ENCODE measurements around the gene EFCAB10.

Gene EFCAB10

GRCh38 chr7:105611856-105612775 is 30.8 kb upstream of the EFCAB10 start:
- H2AFZ ChIP-seq (ENCODE audit: low read length) = no peak overlapping the region
- no peak overlapping the region for H3K9ac ChIP-seq (ENCODE audit: low read depth, low read length, poor library complexity, severe bottlenecking)
- H3K9me3 ChIP-seq (ENCODE audit: insufficient read depth, low read depth, low read length) = no peaks in the 10 kb centered on the region
- no peaks in the 10 kb centered on the region for H3F3A ChIP-seq (ENCODE audit: low read depth)
- no peaks in the 10 kb centered on the region for H3K9me2 ChIP-seq (replicated peaks; ENCODE audit: low read depth, low read length)
- TF ChIP-seq CTCF (conservative IDR thresholded peaks at IDR 0.05; ENCODE audit: low read length) (no peak), EZH2phosphoT487 (IDR thresholded peaks at IDR 0.05; ENCODE audit: borderline replicate concordance) (no peak)
- no peaks in the 10 kb centered on the region for H3K27me3 ChIP-seq (ENCODE audit: insufficient read depth, low read length, poor library complexity, severe bottlenecking)
- H3K36me3 ChIP-seq (ENCODE audit: insufficient read depth, low read length) = no peaks in the 10 kb centered on the region
- no peaks in the 10 kb centered on the region for H4K20me1 ChIP-seq (ENCODE audit: insufficient read depth, low read length, poor library complexity, severe bottlenecking)
- no peaks in the 10 kb centered on the region for H3K79me2 ChIP-seq (ENCODE audit: insufficient read depth, low read length)
- H3K4me2 ChIP-seq (ENCODE audit: low read depth, low read length, poor library complexity, severe bottlenecking) = no peak overlapping the region
- H3K4me3 ChIP-seq (ENCODE audit: low read length, poor library complexity, severe bottlenecking) = no peak overlapping the region
- H3K4me1 ChIP-seq (ENCODE audit: insufficient read depth, low read length, poor library complexity, severe bottlenecking) = no peaks in the 10 kb centered on the region

- no peak overlapping the region for H3K4me3 ChIP-seq (ENCODE audit: low read length, poor library complexity, severe bottlenecking)
These were observed 29.1 kb upstream of the EFCAB10 start for GRCh38 chr7:105610165-105610930.

More at GRCh38 chr7:105610165-105610930, 29.1 kb upstream of the EFCAB10 start:
- no peaks in the 10 kb centered on the region for H3F3A ChIP-seq (ENCODE audit: low read depth)
- H3K9ac ChIP-seq (ENCODE audit: low read depth, low read length, poor library complexity, severe bottlenecking) = no peak overlapping the region
- no peak overlapping the region for H3K4me2 ChIP-seq (ENCODE audit: low read depth, low read length, poor library complexity, severe bottlenecking)
- H3K27me3 ChIP-seq (ENCODE audit: insufficient read depth, low read length, poor library complexity, severe bottlenecking) = no peaks in the 10 kb centered on the region
- H3K9me3 ChIP-seq (ENCODE audit: insufficient read depth, low read depth, low read length) = no peaks in the 10 kb centered on the region
- no peaks in the 10 kb centered on the region for H3K79me2 ChIP-seq (ENCODE audit: insufficient read depth, low read length)
- H3K36me3 ChIP-seq (ENCODE audit: insufficient read depth, low read length) = no peaks in the 10 kb centered on the region
- no peaks in the 10 kb centered on the region for H3K9me2 ChIP-seq (replicated peaks; ENCODE audit: low read depth, low read length)
- no peaks in the 10 kb centered on the region for H4K20me1 ChIP-seq (ENCODE audit: insufficient read depth, low read length, poor library complexity, severe bottlenecking)
- no peak overlapping the region for H2AFZ ChIP-seq (ENCODE audit: low read length)
- no peaks in the 10 kb centered on the region for H3K4me1 ChIP-seq (ENCODE audit: insufficient read depth, low read length, poor library complexity, severe bottlenecking)
- TF ChIP-seq EZH2phosphoT487 (IDR thresholded peaks at IDR 0.05; ENCODE audit: borderline replicate concordance) (no peak), CTCF (conservative IDR thresholded peaks at IDR 0.05; ENCODE audit: low read length) (no peak)

Data from Loucy (cell line).